ENCODE data around the gene GJC3. TPM values are rescaled to one million over a fixed set of nuclear protein-coding genes. Genes with fewer than 3 reads are reported as not detected.

Gene GJC3
- total and polyA plus RNA-seq, 2 of the 13 experiments (the other 11 are each of a cell fraction or from before 2014, with no cell fraction given) = 0.75 to 1.4 TPM

GRCh38 chr7:99918959-99919813 lies 10.2 kb downstream of the GJC3 start, which contains the start of gene TRIM4 (continued):
- peak; percentile 68 for TF ChIP-seq AGO1 (IDR thresholded peaks at IDR 0.05; ENCODE audit: low read depth, low read length, poor library complexity, severe bottlenecking)
- no peak; the same call in 1 of the 2 replicates for TF ChIP-seq KLF11 (CRISPR knock-in tag; IDR thresholded peaks at IDR 0.05)
- TF ChIP-seq SMARCE1 (IDR thresholded peaks at IDR 0.05; ENCODE audit: borderline replicate concordance) = no peak
- TF ChIP-seq ZNF337 (CRISPR knock-in tag; IDR thresholded peaks at IDR 0.05; ENCODE audit: borderline replicate concordance, low read depth) = no peak
- TF ChIP-seq POLR2AphosphoS5 (IDR thresholded peaks at IDR 0.05; ENCODE audit: low read depth, low read length) = peak; percentile 82
- TF ChIP-seq MXD1 (CRISPR knock-in tag; IDR thresholded peaks at IDR 0.05) = peak; percentile 89
- TF ChIP-seq SIX4 (CRISPR knock-in tag; IDR thresholded peaks at IDR 0.05) = no peak
- TF ChIP-seq BATF2 (CRISPR knock-in tag; IDR thresholded peaks at IDR 0.05) = no peak; the same call in 1 of the 2 replicates
- no peak for TF ChIP-seq MAFG (CRISPR knock-in tag; IDR thresholded peaks at IDR 0.05)
- peak; percentile 85 for TF ChIP-seq HOXA3 (CRISPR knock-in tag; IDR thresholded peaks at IDR 0.05)
- TF ChIP-seq ATF7-NPFF (CRISPR knock-in tag; IDR thresholded peaks at IDR 0.05; ENCODE audit: low read depth) = no peak; the same call in 1 of the 2 replicates
- peak; percentile 64; the same call in 1 of the 2 replicates for TF ChIP-seq SRY (CRISPR knock-in tag; IDR thresholded peaks at IDR 0.05)
- TF ChIP-seq CREBL2 (CRISPR knock-in tag; IDR thresholded peaks at IDR 0.05; ENCODE audit: borderline replicate concordance) = peak; percentile 74; the same call in 1 of the 2 replicates
- 0 out of 2 replicates have a peak, but pooled peaks have one; percentile 77 for TF ChIP-seq MAF1 (CRISPR knock-in tag; IDR thresholded peaks at IDR 0.05; ENCODE audit: borderline replicate concordance)
- no peak for TF ChIP-seq ARNT (IDR thresholded peaks at IDR 0.05)
- no peak for TF ChIP-seq TOPORS (CRISPR knock-in tag; IDR thresholded peaks at IDR 0.05)
- no peak for TF ChIP-seq ZNF282 (IDR thresholded peaks at IDR 0.05; ENCODE audit: partially characterized antibody)
- no peak for TF ChIP-seq ZNF781 (CRISPR knock-in tag; IDR thresholded peaks at IDR 0.05; ENCODE audit: borderline replicate concordance, not compliant biosample characterization)
- no peak for TF ChIP-seq ZMYM3 (CRISPR knock-in tag; IDR thresholded peaks at IDR 0.05)
- peak; percentile 95 for TF ChIP-seq ELF1 (CRISPR knock-in tag; IDR thresholded peaks at IDR 0.05)
- TF ChIP-seq, protein P1, sequence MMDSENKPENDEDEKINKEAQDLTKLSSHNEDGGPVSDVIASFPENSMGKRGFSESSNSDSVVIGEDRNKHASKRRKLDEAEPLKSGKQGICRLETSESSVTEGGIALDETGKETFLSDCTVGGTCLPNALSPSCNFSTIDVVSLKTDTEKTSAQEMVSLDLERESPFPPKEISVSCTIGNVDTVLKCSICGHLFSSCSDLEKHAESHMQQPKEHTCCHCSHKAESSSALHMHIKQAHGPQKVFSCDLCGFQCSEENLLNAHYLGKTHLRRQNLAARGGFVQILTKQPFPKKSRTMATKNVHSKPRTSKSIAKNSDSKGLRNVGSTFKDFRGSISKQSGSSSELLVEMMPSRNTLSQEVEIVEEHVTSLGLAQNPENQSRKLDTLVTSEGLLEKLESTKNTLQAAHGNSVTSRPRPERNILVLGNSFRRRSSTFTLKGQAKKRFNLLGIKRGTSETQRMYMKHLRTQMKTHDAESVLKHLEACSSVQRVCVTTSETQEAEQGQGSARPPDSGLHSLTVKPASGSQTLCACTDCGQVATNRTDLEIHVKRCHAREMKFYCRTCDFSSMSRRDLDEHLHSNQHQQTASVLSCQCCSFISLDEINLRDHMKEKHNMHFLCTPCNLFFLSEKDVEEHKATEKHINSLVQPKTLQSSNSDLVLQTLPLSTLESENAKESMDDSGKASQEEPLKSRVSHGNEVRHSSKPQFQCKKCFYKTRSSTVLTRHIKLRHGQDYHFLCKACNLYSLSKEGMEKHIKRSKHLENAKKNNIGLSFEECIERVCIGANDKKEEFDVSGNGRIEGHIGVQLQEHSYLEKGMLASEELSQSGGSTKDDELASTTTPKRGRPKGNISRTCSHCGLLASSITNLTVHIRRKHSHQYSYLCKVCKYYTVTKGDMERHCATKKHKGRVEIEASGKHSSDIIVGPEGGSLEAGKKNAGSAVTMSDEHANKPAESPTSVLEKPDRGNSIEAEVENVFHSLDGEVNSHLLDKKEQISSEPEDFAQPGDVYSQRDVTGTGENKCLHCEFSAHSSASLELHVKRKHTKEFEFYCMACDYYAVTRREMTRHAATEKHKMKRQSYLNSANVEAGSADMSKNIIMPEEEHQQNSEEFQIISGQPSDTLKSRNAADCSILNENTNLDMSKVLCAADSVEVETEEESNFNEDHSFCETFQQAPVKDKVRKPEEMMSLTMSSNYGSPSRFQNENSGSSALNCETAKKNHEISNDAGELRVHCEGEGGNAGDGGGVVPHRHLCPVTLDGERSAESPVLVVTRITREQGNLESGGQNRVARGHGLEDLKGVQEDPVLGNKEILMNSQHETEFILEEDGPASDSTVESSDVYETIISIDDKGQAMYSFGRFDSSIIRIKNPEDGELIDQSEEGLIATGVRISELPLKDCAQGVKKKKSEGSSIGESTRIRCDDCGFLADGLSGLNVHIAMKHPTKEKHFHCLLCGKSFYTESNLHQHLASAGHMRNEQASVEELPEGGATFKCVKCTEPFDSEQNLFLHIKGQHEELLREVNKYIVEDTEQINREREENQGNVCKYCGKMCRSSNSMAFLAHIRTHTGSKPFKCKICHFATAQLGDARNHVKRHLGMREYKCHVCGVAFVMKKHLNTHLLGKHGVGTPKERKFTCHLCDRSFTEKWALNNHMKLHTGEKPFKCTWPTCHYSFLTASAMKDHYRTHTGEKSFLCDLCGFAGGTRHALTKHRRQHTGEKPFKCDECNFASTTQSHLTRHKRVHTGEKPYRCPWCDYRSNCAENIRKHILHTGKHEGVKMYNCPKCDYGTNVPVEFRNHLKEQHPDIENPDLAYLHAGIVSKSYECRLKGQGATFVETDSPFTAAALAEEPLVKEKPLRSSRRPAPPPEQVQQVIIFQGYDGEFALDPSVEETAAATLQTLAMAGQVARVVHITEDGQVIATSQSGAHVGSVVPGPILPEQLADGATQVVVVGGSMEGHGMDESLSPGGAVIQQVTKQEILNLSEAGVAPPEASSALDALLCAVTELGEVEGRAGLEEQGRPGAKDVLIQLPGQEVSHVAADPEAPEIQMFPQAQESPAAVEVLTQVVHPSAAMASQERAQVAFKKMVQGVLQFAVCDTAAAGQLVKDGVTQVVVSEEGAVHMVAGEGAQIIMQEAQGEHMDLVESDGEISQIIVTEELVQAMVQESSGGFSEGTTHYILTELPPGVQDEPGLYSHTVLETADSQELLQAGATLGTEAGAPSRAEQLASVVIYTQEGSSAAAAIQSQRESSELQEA (CRISPR knock-in tag; IDR thresholded peaks at IDR 0.05; ENCODE audit: not compliant biosample characterization) = no peak

Data from HepG2 (cell line).